Endodermal cell (in vitro differentiated cells): Measurements from ENCODE around the gene TBXT. TPM values are rescaled to one million over a fixed set of nuclear protein-coding genes. Genes with fewer than 3 reads are reported as not detected.

ENCODE experiments used
- DNase-seq: peaks from one replicate; pipeline ENCODE4 v3.0.0-alpha.2; 2017
- H3K27ac ChIP-seq: 2 replicates; pipeline ENCODE4 v1.5.1; 2013; ENCODE audit warnings: mild to moderate bottlenecking, low read depth, low read length, moderate library complexity
- H3K27me3 ChIP-seq: 2 replicates; pipeline ENCODE4 v1.6.1; 2013; ENCODE audit warnings: mild to moderate bottlenecking, low read length, moderate library complexity; ENCODE audit not compliant: insufficient read depth, control insufficient read depth, poor library complexity, severe bottlenecking
- H3K36me3 ChIP-seq: 2 replicates; pipeline ENCODE4 v1.7.0; 2013; ENCODE audit warnings: mild to moderate bottlenecking, low read length, moderate library complexity; ENCODE audit not compliant: control insufficient read depth, insufficient read depth
- H3K4me1 ChIP-seq: one replicate; pipeline ENCODE4 v1.7.0; 2013; ENCODE audit warnings: low read length; ENCODE audit not compliant: control insufficient read depth, insufficient read depth
- H3K4me3 ChIP-seq: 2 replicates; pipeline ENCODE4 v1.5.1; 2013; ENCODE audit warnings: mild to moderate bottlenecking, low read length, moderate library complexity
- H3K9ac ChIP-seq: 2 replicates; pipeline ENCODE4 v1.6.1; 2013; ENCODE audit warnings: mild to moderate bottlenecking, low read length, moderate library complexity; ENCODE audit not compliant: poor library complexity, severe bottlenecking; ENCODE audit errors: extremely low read depth
- H3K9me3 ChIP-seq: 2 replicates; pipeline ENCODE4 v1.6.1; 2013; ENCODE audit warnings: mild to moderate bottlenecking, low read length, moderate library complexity; ENCODE audit not compliant: control insufficient read depth
- H3K27ac Mint-ChIP-seq: 2 replicates; pipeline ENCODE4 v1.8.0; 2020; ENCODE audit warnings: mixed read lengths
- H3K27me3 Mint-ChIP-seq: 2 replicates; pipeline ENCODE4 v1.8.0; 2021; ENCODE audit warnings: mild to moderate bottlenecking, mixed read lengths; ENCODE audit not compliant: insufficient read depth
- H3K36me3 Mint-ChIP-seq: 2 replicates; pipeline ENCODE4 v1.8.0; 2020; ENCODE audit warnings: low read depth, mixed read lengths
- H3K4me1 Mint-ChIP-seq: 2 replicates; pipeline ENCODE4 v1.8.0; 2020; ENCODE audit warnings: mixed read lengths
- H3K4me3 Mint-ChIP-seq: 2 replicates; pipeline ENCODE4 v1.8.0; 2020; ENCODE audit warnings: mild to moderate bottlenecking, moderate library complexity, mixed read lengths
- H3K9me3 Mint-ChIP-seq: 2 replicates; pipeline ENCODE4 v1.8.0; 2020; ENCODE audit warnings: mild to moderate bottlenecking, mixed read lengths
- WGBS, 2 experiments: methylation state at CpG; one replicate each; pipeline versions ENCODE4 v1.1.5 to v1.1.7; 2013; ENCODE audit warnings: missing lambda C conversion rate in 2 of 2, mixed read lengths in 1 of 2; ENCODE audit not compliant: insufficient coverage in 1 of 2, insufficient read length in 1 of 2; 5-methylcytosine and 5-hydroxymethylcytosine counted together
- total RNA-seq, 2 donors: library from RNA; stranded (reverse); fragmentation: NEBNext Ultra II Directional in 1 of 2; extraction: Animal tissue kit (Norgen Biotek cat#: 25700) in 1 of 2; gene quantifications; 2 replicates in 1 of 2; 3 replicates in 1 of 2; pipeline ENCODE4 v1.2.1, GENCODE V29; 2021
- TF ChIP-seq, protein P1 (sequence below): fragments of 200-600 bp; sonication (generic); conservative IDR thresholded peaks from 2 replicates; pipeline ENCODE4 v1.5.0; 2021; ENCODE audit warnings: antibody characterized with exemption, mild to moderate bottlenecking

Gene TBXT
- total RNA-seq, 2 donors from 2014 or later = 2.3 TPM

GRCh38 chr6:166203003-166203640, 35.5 kb upstream of the TBXT start:
- WGBS, 2 experiments = 91 to 94% methylated on average over 7 to 9 of the region's 9 CpGs
- no peak for DNase-seq
- TF ChIP-seq, protein P1, sequence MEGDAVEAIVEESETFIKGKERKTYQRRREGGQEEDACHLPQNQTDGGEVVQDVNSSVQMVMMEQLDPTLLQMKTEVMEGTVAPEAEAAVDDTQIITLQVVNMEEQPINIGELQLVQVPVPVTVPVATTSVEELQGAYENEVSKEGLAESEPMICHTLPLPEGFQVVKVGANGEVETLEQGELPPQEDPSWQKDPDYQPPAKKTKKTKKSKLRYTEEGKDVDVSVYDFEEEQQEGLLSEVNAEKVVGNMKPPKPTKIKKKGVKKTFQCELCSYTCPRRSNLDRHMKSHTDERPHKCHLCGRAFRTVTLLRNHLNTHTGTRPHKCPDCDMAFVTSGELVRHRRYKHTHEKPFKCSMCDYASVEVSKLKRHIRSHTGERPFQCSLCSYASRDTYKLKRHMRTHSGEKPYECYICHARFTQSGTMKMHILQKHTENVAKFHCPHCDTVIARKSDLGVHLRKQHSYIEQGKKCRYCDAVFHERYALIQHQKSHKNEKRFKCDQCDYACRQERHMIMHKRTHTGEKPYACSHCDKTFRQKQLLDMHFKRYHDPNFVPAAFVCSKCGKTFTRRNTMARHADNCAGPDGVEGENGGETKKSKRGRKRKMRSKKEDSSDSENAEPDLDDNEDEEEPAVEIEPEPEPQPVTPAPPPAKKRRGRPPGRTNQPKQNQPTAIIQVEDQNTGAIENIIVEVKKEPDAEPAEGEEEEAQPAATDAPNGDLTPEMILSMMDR = no peak

DNA sequence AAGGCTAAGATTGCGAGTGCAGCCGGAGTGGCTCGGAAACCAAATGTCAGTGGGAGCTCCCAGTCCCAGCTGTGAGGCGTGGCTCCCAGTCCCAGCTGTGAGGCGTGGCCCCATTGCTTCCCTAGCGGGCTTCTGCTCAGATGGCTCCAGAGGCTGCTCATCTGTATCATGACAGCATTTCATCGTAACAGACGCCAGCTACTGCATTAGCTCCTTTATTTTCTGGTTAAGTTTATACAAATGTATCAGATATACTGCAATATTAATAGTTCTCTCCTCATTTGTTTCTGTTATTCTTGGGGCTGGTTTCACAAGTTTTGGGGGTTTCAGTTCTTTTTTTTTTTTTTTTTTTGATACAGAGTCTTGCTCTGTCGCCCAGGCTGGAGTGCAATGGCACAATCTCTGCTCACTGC, 34.7 kb upstream of the TBXT start:
- 90 to 94% methylated on average over 6 to 9 of the region's 9 CpGs for WGBS, 2 experiments
- no peak overlapping the region for H3K4me3 ChIP-seq
- no peaks in the 10 kb centered on the region for H3K9me3 ChIP-seq
- TF ChIP-seq, protein P1 = no peak
- no peak overlapping the region for H3K27ac Mint-ChIP-seq
- no peak for DNase-seq
- H3K27ac ChIP-seq = no peak overlapping the region
- H3K9me3 Mint-ChIP-seq = no peaks in the 10 kb centered on the region
- H3K4me3 Mint-ChIP-seq = no peak overlapping the region
- H3K27me3 Mint-ChIP-seq = peaks cover 34% of the 10 kb centered on the region
- peaks cover 10% of the 10 kb centered on the region for H3K4me1 ChIP-seq
- no peak overlapping the region for H3K9ac ChIP-seq
- peaks cover 43% of the 10 kb centered on the region for H3K4me1 Mint-ChIP-seq
- H3K27me3 ChIP-seq = no peaks in the 10 kb centered on the region
- H3K36me3 ChIP-seq = no peaks in the 10 kb centered on the region
- H3K36me3 Mint-ChIP-seq = no peaks in the 10 kb centered on the region

More at GRCh38 chr6:166203003-166203640, 35.5 kb upstream of the TBXT start:
- Histone ChIP-seq H3K36me3 (no peaks in the 10 kb centered on the region), H3K27me3 (no peaks in the 10 kb centered on the region), H3K27ac (no peak overlapping the region), H3K4me1 (peaks cover 10% of the 10 kb centered on the region), H3K4me3 (no peak overlapping the region), H3K9me3 (no peaks in the 10 kb centered on the region), H3K9ac (no peak overlapping the region)
- peaks cover 35% of the 10 kb centered on the region for H3K4me1 Mint-ChIP-seq
- no peak overlapping the region for H3K4me3 Mint-ChIP-seq
- no peak overlapping the region for H3K27ac Mint-ChIP-seq
- no peaks in the 10 kb centered on the region for H3K9me3 Mint-ChIP-seq
- peaks cover 27% of the 10 kb centered on the region for H3K27me3 Mint-ChIP-seq
- H3K36me3 Mint-ChIP-seq = no peaks in the 10 kb centered on the region

DNA sequence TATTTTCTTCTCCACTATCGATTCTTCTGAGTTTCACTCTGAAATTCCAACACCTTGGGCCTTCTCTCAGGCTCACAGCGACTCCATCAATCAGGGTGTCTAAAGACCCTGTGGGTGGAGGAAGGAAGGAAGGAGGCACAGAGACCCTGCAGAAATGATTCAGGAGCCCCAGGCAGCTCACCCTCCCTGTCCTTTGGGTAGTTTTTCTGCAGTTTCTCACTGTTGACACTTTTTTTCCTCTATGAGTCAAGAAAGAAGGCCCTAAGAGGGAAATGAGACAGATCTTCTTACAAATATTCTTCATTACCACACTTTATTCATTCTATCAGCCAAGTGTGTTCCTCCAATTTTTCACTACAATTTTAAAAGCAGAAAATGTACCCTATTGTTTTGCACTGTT, 34.2 kb upstream of the TBXT start:
- 81% methylated on average over 2 of the region's 2 CpGs; no CpG with 5 or more reads in 1 of the 2 experiments for WGBS, 2 experiments
- H3K36me3 ChIP-seq = no peaks in the 10 kb centered on the region
- no peaks in the 10 kb centered on the region for H3K9me3 Mint-ChIP-seq

More for the DNA sequence above, 34.2 kb upstream of the TBXT start:
- H3K36me3 Mint-ChIP-seq = no peaks in the 10 kb centered on the region
- no peak overlapping the region for H3K27ac Mint-ChIP-seq
- H3K4me3 Mint-ChIP-seq = no peak overlapping the region
- TF ChIP-seq, protein P1 = no peak
- Histone ChIP-seq H3K4me3 (no peak overlapping the region), H3K9ac (no peak overlapping the region), H3K27me3 (peaks cover 4% of the 10 kb centered on the region), H3K9me3 (no peaks in the 10 kb centered on the region), H3K27ac (no peak overlapping the region), H3K4me1 (peaks cover 10% of the 10 kb centered on the region)
- no peak for DNase-seq
- H3K4me1 Mint-ChIP-seq = peaks cover 43% of the 10 kb centered on the region
- H3K27me3 Mint-ChIP-seq = peaks cover 36% of the 10 kb centered on the region
